ENCODE results near the gene SETMAR. TPM values are rescaled to one million over a fixed set of nuclear protein-coding genes. Genes with fewer than 3 reads are reported as not detected.
"Not testable (repeated sequence)": the region's sequence is repeated elsewhere in the genome, so short reads cannot be mapped to it uniquely, and the experiment has no call there.

Gene SETMAR
- total and polyA plus RNA-seq, 2 of the 13 experiments (the other 11 are each of a cell fraction or from before 2014, with no cell fraction given): 7.0 to 16.7 TPM

DNA sequence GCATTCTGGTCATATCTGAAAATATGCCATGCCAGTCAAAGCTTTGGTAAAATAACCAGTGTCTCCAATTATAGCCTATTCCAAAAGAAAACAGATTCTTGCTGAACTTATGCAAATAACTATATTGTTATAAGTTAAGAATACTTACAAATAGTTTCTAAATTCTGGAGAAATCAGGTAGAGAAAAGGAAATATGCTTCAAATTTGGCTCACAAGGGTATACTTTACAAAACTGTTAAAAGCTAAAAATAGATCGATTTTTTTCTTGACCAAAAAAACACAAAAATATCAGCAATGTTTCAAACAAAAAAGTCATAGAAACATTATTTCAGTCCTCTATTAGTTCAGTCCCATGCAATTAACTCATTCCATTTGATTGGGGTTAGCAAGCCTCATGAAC lies 23.7 kb downstream of the SETMAR start:
- ATAC-seq: no peak

DNA sequence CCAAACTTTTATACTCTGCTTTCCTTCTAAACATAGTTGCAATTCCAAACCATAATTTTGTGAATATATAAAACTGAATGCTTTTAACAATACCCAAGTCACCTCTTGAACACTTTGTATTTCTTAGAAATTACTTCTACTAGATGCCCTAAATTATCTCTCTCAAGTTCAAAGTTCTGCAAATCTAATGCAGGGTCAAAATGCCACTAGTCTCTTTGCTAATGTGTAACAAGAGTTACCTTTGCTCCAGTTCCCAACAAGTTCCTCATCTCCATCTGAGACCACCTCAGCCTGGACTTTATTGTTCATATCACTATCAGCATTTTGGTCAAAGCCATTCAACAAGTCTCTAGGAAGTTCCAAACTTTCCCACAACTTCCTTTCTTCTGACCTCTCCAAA lies 26.6 kb downstream of the SETMAR start:
- in situ Hi-C loops (cut with HindIII; ENCODE audit: extremely low pct_ligation_motif_present, low pct_unique_long_range_greater_than_20kb); ATAC-seq; POLR2A ChIA-PET; H3K9ac ChIP-seq (ENCODE audit: insufficient read depth, low read depth, low read length); H3K36me3 ChIP-seq (replicated peaks in 1 of 2; ENCODE audit: control insufficient read depth in 1 of 2, insufficient read depth in 2 of 2, low read length in 2 of 2); H3K27ac ChIP-seq (ENCODE audit: extremely low read length, insufficient read depth, low read length); H3K4me3 ChIP-seq (replicated peaks in 1 of 3; ENCODE audit: insufficient read depth in 1 of 3, low read depth in 2 of 3, low read length in 3 of 3); H3K27me3 ChIP-seq (ENCODE audit: control insufficient read depth in 1 of 2, insufficient read depth in 2 of 2, low read length in 2 of 2); BruUV-seq (replicated peaks); H2AFZ ChIP-seq (ENCODE audit: low read length); CTCF ChIA-PET (ENCODE audit: low intra/inter-chr PET ratio, low total read pairs); H3K4me2 ChIP-seq (ENCODE audit: low read depth, low read length); H3K79me2 ChIP-seq (ENCODE audit: insufficient read depth, low read length); DNase-seq (ENCODE audit: low spot score); H4K20me1 ChIP-seq (ENCODE audit: insufficient read depth, low read length); FAIRE-seq: not testable (repeated sequence)
- intact Hi-C loops (cut with micrococcal nuclease; ENCODE audit: unreplicated experiment): loop anchor here (5.0 kb wide), 1 partner anchor 302 kb away; no protein-coding TSS in a partner anchor
- peaks cover 23% of the 10 kb centered on the region; the same call in 1 of the 2 replicates for H3K9me3 ChIP-seq (ENCODE audit: low read length)
- H3K4me1 ChIP-seq (ENCODE audit: insufficient read depth, low read length): peaks cover 22% of the 10 kb centered on the region

More for the DNA sequence above, 23.7 kb downstream of the SETMAR start:
- no peak for TF ChIP-seq ZNF207 (IDR thresholded peaks at IDR 0.05; ENCODE audit: borderline replicate concordance)
- no peak for TF ChIP-seq RAD21 (CRISPR knock-in tag; IDR thresholded peaks at IDR 0.05)
- TF ChIP-seq, protein P1, sequence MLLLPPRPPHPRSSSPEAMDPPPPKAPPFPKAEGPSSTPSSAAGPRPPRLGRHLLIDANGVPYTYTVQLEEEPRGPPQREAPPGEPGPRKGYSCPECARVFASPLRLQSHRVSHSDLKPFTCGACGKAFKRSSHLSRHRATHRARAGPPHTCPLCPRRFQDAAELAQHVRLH (CRISPR knock-in tag; IDR thresholded peaks at IDR 0.05; ENCODE audit: borderline replicate concordance, low read depth): no peak
- no peak for TF ChIP-seq ZNF75D (CRISPR knock-in tag; IDR thresholded peaks at IDR 0.05; ENCODE audit: borderline replicate concordance)
- no peak for TF ChIP-seq EED (CRISPR knock-in tag; IDR thresholded peaks at IDR 0.05)
- no peak for TF ChIP-seq PHB2 (IDR thresholded peaks at IDR 0.05; ENCODE audit: partially characterized antibody)
- TF ChIP-seq, protein P2, sequence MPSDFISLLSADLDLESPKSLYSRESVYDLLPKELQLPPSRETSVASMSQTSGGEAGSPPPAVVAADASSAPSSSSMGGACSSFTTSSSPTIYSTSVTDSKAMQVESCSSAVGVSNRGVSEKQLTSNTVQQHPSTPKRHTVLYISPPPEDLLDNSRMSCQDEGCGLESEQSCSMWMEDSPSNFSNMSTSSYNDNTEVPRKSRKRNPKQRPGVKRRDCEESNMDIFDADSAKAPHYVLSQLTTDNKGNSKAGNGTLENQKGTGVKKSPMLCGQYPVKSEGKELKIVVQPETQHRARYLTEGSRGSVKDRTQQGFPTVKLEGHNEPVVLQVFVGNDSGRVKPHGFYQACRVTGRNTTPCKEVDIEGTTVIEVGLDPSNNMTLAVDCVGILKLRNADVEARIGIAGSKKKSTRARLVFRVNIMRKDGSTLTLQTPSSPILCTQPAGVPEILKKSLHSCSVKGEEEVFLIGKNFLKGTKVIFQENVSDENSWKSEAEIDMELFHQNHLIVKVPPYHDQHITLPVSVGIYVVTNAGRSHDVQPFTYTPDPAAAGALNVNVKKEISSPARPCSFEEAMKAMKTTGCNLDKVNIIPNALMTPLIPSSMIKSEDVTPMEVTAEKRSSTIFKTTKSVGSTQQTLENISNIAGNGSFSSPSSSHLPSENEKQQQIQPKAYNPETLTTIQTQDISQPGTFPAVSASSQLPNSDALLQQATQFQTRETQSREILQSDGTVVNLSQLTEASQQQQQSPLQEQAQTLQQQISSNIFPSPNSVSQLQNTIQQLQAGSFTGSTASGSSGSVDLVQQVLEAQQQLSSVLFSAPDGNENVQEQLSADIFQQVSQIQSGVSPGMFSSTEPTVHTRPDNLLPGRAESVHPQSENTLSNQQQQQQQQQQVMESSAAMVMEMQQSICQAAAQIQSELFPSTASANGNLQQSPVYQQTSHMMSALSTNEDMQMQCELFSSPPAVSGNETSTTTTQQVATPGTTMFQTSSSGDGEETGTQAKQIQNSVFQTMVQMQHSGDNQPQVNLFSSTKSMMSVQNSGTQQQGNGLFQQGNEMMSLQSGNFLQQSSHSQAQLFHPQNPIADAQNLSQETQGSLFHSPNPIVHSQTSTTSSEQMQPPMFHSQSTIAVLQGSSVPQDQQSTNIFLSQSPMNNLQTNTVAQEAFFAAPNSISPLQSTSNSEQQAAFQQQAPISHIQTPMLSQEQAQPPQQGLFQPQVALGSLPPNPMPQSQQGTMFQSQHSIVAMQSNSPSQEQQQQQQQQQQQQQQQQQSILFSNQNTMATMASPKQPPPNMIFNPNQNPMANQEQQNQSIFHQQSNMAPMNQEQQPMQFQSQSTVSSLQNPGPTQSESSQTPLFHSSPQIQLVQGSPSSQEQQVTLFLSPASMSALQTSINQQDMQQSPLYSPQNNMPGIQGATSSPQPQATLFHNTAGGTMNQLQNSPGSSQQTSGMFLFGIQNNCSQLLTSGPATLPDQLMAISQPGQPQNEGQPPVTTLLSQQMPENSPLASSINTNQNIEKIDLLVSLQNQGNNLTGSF (CRISPR knock-in tag; IDR thresholded peaks at IDR 0.05): no peak
- no peak for TF ChIP-seq ASH2L (IDR thresholded peaks at IDR 0.05; ENCODE audit: insufficient read length, low read depth, low read length)
- no peak for TF ChIP-seq ZNF629 (CRISPR knock-in tag; conservative IDR thresholded peaks at IDR 0.05)
- no peak for TF ChIP-seq ZNF383 (CRISPR knock-in tag; IDR thresholded peaks at IDR 0.05; ENCODE audit: borderline replicate concordance)
- peaks cover 23% of the 10 kb centered on the region; the same call in 1 of the 2 replicates for H3K9me3 ChIP-seq (ENCODE audit: low read length)
- WGBS (ENCODE audit: low lambda C conversion rate): 15% methylated on average over 1 of the region's 1 CpG
- H3K9ac ChIP-seq (ENCODE audit: insufficient read depth, low read depth, low read length): no peak overlapping the region
- no peaks in the 10 kb centered on the region for H3K36me3 ChIP-seq (replicated peaks in 1 of 2; ENCODE audit: control insufficient read depth in 1 of 2, insufficient read depth in 2 of 2, low read length in 2 of 2)
- H3K79me2 ChIP-seq (ENCODE audit: insufficient read depth, low read length): no peaks in the 10 kb centered on the region
- ChIA-PET CTCF (ENCODE audit: low intra/inter-chr PET ratio, low total read pairs) (no interaction called here), POLR2A (no interaction called here)
- no peak overlapping the region for H3K4me3 ChIP-seq (replicated peaks in 1 of 3; ENCODE audit: insufficient read depth in 1 of 3, low read depth in 2 of 3, low read length in 3 of 3)
- no peak overlapping the region for H3K4me2 ChIP-seq (ENCODE audit: low read depth, low read length)
- H2AFZ ChIP-seq (ENCODE audit: low read length): no peak overlapping the region
- no peaks in the 10 kb centered on the region for H3K27me3 ChIP-seq (ENCODE audit: control insufficient read depth in 1 of 2, insufficient read depth in 2 of 2, low read length in 2 of 2)
- DNase-seq (ENCODE audit: low spot score): no peak
- no peak overlapping the region for H3K27ac ChIP-seq (ENCODE audit: extremely low read length, insufficient read depth, low read length)
- intact Hi-C loops (cut with micrococcal nuclease; ENCODE audit: unreplicated experiment) (no loop called here), in situ Hi-C loops (cut with HindIII; ENCODE audit: extremely low pct_ligation_motif_present, low pct_unique_long_range_greater_than_20kb) (no loop called here)
- H4K20me1 ChIP-seq (ENCODE audit: insufficient read depth, low read length): no peaks in the 10 kb centered on the region
- no peak for FAIRE-seq
- no peaks in the 10 kb centered on the region for H3K4me1 ChIP-seq (ENCODE audit: insufficient read depth, low read length)
- BruUV-seq (replicated peaks): no TSS peak
